GM18907 (cell line): ENCODE data around the gene DPH2.

ENCODE experiments used
- ATAC-seq: cut with Tn5 transposase; IDR thresholded peaks from one replicate; pipeline ENCODE4 v1.9.1; 2021; ENCODE audit warnings: mild to moderate bottlenecking, moderate library complexity; ENCODE audit not compliant: unreplicated experiment

The DPH2 gene

DNA sequence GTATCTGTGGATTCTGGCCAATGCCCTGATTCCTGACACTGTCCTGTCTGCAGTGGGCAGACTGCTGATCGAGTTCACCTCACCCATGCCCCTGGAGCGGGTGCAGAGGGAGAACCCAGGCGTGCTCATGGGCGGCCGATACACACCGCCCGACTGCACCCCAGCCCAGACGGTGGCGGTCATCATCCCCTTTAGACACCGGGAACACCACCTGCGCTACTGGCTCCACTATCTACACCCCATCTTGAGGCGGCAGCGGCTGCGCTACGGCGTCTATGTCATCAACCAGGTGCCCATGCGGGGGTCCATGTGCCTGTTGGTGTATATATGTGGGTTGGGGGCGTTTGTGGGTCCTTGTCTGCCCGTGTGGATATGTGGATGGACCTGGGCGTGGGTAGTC lies 11.8 kb downstream of the DPH2 start:
- no peak for ATAC-seq

DNA sequence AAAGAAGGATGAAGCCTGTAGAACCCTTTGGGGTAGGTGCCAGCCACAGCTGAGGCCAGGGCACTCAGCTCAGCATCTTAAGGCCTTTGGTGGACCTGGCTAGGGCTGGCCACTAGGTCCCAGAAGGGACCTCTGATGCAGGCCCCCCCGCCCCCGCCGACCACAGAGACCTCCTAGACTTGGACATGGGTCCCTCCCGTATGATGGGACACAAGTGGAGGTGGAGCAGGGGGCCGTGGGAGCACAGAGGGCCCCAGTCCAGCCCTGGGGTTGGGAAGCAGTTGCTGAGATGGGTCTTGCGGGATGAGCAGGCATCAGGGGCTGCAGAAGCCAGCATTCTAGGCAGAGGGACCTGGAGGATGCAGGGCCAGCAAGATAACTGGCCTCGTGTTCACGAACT lies 12.4 kb downstream of the DPH2 start:
- ATAC-seq: no peak

DNA sequence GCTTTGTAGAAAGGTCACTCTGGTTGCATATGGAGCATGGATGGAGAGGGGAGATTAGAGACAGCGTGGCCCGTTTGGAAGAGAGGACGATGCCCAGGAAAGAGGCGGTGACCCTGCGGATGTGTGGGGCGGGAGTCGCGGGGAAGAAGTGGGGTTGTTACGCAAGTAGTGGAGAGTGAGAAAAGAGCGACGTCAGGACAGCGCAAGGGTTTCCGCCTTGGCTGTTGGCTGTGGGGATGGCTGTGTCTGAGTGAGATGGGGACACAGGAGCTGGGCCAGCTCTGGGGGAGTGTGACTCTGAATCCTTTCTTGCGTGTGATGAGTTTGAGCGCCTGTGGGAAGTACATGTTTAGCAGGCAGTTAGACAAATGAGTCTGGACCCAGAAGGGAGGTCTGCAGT lies 13.0 kb downstream of the DPH2 start:
- ATAC-seq: no peak

DNA sequence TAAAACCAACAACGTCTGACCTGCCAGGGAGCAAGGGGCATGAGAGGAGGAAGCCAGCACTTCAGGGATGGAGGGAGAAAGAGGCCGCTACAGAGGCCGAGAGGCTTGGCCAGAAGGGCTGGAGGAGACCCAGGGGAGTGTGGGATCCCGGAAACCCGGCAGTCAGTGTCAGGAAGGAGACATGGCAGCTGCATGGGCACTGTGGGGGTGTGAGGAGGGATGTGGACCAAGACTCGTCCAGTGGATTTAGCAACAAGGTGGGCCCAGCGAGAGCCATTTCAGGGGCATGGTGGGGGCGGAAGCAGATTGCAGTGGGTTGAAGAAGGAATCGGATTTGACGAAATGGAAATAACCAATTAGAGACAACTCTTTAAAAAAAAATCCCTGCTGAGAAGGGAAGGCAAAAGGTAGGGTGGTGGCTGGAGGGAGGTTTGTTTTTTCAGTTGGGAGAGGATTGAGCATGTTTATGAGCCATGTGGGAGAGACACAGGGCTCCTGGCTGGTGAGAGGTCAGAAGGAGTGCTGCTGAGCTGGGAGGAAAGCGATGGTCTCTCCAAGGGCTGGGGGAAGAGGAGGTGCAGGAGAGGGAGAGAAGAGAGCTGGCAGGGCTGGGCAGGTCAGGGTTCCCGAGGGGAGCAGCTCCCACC lies 13.6 kb downstream of the DPH2 start:
- ATAC-seq: no peak

DNA sequence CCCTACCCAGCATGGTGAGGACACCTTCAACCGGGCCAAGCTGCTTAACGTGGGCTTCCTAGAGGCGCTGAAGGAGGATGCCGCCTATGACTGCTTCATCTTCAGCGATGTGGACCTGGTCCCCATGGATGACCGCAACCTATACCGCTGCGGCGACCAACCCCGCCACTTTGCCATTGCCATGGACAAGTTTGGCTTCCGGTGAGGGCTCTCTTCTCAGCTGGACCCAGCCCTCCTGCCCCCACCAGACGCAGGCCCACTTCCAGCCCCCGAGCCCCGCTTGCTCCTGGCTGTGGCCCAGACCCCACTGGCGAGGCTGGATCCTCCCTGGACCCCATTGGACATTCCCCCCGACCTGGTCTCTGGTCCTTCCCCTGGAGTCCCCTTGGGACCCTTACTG lies 15.0 kb downstream of the DPH2 start:
- ATAC-seq: no peak

DNA sequence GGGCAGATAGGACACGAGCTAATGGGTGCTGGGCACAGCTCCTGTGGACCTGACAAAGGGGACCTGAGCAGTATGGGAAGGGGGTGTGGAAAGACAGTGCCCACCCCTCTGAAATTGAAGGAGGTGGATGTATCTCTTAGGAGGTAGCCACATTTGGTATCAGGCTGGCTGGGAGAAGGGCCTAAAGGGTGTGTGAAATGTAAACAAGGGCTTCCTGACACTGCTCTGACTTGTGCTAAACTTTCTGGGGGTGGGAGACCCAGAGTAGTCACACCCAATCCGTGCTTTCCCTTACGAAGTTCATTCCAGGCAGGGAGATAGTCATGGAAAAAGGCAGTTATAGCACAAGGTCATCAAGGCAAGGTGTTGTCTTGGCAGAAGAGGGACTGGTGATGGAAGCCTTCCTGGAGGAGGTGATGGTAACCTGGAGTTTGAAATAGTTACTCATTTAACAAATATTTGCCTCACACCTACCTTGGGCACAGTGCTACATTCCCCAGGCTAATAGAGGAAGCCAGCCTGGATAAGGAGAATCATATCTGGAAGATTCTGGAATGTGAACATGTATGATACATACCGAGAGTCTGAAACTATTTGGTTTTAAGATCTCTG lies 16.3 kb downstream of the DPH2 start:
- no peak for ATAC-seq

DNA sequence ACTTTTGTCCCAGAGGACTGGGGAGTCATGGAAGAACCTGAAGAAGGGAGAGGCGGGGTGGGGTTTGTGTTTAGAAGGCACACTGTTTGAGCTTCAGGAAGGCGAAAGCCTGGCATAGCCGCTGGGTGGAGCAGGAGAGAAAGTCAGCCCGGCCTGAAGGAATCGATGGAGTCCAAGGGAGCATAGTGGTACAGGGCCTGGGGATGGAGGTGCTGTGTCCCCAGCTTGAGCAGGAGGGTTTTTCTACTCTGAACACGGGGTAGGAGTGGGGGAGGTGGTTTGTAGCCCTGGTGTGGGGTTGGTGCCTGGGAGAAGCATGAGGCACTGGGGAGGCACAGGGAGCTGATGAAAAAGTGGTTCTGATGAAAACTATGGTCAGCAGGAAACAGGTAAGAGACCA lies 16.9 kb downstream of the DPH2 start:
- ATAC-seq: no peak

DNA sequence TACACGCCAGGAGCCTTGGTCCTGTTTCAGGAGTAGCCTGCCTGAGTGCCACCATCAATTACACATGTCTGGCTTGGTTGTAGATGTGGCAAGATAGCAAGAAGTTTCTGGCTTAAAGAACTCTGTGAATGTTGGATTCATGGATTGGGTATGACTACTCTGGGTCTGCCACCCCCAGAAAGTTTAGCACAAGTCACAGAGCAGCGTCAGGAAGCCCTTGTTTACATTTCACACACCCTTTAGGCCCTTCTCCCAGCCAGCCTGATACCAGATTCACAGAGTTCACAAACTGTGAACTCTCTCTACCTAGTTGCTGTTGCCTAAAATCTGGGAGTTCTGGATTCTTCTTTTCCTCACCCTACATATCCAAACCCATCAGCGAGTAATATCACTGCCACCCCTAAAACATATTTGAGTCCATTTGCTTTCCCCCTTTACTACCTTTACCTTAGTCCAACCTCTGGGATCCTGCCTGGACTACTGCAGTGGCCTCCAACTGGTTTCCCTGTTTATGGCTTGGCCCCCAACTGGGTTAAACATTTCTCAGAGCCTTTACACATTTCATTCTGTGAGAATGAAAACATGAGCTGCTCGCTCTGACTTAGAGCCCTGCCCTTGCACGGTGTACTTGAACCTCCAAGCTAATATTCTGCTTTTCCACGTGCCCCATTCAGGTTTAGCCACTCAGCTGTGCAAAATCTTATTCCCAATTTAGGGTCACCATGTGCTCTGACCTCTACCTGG lies 17.5 kb downstream of the DPH2 start:
- no peak for ATAC-seq

DNA sequence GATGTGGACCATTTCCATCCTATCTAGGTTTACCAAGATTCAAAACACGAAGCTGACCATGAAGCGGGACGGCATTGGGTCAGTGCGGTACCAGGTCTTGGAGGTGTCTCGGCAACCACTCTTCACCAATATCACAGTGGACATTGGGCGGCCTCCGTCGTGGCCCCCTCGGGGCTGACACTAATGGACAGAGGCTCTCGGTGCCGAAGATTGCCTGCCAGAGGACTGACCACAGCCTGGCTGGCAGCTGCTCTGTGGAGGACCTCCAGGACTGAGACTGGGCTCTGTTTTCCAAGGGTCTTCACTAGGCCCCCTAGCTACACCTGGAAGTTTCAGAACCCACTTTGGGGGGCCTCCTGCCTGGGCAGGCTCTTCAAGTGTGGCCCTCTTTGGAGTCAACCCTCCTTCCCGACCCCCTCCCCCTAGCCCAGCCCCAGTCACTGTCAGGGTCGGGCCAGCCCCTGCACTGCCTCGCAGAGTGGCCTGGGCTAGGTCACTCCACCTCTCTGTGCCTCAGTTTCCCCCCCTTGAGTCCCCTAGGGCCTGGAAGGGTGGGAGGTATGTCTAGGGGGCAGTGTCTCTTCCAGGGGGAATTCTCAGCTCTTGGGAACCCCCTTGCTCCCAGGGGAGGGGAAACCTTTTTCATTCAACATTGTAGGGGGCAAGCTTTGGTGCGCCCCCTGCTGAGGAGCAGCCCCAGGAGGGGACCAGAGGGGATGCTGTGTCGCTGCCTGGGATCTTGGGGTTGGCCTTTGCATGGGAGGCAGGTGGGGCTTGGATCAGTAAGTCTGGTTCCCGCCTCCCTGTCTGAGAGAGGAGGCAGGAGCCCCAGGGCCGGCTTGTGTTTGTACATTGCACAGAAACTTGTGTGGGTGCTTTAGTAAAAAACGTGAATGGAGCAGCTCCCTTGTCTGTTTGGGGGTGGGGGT lies 20.7 kb downstream of the DPH2 start:
- no peak for ATAC-seq

DNA sequence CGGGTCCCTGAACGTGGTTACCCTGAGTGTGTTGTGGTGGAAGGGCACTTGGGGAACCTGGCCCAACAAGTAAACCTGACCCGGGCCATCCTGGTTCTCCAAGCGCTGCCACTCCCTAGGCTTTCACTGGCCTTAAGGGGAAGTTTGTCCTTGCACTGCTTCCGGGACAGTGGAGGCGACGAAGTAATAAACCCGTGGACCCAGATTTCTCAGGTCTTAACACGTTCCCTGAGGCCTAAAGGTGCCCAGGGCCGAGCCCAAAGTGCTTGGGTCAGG lies 21.3 kb downstream of the DPH2 start:
- no peak for ATAC-seq

DNA sequence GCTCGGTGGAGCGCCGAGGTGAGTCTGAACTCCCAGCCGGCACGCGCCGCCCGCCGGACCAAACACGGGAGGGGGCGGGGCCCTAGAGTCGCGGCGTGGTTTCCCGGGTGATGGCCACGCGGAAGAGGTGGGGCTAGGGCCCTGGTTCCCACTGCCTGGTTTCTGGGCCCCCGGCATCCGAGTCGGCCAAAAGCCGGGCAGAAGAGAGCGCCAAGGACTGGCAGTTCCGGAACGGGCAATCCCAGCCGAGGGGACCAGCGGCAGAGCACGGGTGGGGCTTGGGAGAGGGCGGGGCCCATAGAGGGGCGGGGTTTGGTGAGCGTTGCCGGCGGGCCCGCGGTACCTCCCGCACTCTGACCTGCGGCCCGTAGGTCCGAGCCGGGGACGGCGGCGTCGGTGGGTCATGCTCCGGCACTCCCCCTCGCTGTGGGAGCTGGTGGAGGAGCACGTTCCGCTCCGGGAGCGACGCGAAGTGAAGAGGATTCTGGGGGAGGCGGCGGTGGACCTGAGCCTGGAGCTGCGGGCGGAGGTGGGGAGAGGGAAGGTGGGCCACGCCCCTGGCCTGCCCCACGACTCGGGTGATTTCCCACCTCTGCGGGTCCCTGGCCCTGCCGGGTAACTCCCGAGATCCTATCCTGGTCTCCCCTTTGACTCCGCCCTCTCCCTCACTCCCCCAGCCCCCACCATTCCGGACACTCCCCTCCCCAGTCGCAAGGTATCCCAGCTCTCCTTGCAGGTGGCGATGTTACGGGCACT lies 21.8 kb downstream of the DPH2 start, which contains the start of gene CCDC24:
TSS of gene CCDC24 (plus strand) at position 124 of the 756 bp plus-strand sequence. CDS start at position 404, 280 bp downstream.
- peak; percentile 72 for ATAC-seq

DNA sequence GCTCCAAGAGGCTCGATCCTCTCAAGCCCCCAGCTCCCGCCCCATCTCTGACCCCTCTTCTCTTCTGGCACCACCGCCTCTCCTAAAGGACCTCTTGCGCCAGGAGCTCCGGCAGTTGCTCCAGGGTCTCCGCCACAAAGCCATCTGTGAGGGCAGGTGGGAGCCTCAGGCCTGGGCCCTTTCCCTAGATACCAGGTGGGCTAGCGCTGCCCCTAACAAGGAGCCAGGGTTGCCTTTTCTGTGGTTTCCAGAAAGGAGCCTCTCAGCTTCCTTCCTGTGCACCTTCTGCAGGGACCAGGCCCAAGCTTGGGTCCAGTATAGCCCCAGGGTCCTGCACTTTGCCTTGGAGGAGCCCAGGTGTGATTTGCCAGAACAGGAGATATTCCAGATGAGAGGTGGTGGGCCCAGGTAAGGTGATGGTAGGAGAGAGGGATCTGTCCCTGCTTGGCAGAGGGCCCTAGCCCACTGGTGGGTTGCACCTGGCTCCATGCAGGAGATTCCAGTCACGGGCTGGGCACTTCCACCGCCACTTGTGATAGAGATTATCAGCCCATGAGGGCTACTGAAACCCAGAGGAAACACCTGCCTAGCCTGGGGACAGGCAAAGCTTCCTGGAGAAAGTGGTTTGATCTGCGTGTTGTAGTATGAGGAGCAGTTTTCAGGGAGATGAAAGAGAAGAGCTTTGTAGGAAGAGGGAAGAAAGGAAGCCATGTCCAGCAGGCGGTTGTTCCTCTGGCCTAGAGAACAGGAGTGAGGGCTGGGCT lies 22.6 kb downstream of the DPH2 start:
- ATAC-seq: no peak

DNA sequence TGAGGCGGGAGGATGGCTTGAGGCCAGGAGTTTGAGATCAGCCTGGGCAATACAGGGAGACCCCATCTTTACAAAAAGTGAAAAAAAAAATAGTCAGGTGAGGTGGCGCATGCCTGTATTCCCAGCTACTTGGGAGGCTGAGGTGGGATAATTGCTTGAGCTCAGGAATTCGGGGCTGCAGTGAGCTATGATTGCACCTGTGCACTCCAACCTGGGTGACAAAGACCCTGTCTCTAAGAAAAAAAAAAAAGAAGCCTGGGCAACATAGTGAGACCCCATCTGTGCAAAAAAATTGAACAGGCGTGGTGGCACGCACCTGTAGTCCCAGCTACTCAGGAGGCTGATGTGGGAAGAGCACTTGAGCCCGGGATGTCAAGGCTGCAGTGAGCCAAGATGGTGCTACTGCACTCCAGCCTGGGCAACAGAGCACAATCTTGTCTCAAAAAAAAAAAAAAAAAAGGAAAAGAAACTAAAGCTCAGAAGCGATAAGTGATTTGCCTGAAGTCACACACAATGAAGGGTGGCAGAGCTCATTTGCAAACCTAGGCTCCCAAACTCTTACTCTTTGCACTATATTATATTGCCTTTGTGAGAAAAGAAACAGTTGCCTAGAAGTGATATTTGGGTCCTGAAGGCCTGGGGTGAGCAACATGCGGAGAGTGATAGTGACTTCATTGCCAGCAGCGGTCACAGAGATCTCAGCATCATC lies 23.6 kb downstream of the DPH2 start:
- ATAC-seq: no peak

DNA sequence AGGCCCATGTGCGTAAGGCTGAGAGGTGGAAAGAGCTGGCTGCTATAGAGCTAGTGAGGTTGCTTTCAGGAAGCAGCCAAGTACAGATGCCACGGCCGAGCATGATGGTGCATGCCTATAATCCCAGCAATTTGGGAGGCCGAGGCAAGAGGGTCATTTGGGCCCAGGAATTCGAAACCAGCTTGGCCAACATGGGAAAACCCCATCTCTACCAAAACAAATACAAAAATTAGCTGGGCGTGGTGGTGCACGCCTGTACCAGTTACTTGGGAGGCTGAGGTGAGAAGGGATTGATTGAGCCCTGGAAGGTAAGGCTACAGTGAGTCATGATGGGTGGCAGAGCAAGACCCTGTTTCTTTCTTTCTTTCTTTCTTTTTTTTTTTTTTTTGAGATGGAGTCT lies 24.3 kb downstream of the DPH2 start:
- no peak for ATAC-seq

DNA sequence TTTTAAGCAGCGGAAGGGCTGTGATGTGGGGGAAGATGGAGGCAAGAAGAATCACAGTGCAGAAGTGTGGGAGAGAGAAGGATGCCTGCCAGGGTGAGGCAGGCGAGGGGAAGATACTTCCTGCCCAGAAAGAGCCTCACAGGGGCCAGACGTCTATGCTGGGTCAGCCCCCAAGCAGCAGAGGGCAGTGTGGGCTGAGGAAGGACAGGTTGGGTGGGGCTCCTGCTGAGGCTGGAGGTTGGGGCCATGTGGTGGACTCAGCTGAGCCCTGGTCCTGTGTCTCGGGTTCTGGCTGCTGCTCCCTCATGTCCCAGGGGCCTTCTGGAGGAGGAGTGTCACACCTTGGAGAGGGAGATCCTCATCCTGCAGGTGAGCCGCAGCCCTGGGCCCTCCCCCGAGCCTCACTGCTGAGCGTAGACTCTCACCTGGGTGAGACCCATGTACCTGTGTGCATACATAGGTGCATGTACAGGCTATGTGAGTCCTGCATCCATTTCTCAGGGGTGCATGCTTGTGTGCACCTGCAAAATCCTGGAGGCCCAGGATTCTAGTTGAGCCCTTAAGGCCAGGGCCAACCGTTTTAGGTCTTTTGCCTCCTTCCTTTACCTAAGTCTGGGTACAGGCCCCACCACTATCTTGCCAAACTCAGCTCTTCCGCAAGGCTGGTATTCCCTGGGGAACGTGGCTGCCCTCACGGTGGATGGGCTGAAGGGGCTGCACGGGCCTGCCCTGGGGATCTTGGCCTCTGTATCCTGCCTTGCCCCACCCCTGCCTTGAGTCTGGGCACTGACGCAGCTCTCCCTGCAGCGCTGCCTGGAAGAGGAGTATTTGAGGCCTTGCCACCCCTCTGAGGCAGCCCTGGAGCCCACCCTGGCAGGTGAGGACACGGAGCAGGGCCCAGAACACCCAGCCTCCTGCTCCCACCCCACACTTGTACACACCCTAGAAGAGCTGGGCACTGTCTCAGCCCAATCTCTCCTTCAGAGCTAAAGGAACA lies 25.3 kb downstream of the DPH2 start:
- no peak for ATAC-seq

DNA sequence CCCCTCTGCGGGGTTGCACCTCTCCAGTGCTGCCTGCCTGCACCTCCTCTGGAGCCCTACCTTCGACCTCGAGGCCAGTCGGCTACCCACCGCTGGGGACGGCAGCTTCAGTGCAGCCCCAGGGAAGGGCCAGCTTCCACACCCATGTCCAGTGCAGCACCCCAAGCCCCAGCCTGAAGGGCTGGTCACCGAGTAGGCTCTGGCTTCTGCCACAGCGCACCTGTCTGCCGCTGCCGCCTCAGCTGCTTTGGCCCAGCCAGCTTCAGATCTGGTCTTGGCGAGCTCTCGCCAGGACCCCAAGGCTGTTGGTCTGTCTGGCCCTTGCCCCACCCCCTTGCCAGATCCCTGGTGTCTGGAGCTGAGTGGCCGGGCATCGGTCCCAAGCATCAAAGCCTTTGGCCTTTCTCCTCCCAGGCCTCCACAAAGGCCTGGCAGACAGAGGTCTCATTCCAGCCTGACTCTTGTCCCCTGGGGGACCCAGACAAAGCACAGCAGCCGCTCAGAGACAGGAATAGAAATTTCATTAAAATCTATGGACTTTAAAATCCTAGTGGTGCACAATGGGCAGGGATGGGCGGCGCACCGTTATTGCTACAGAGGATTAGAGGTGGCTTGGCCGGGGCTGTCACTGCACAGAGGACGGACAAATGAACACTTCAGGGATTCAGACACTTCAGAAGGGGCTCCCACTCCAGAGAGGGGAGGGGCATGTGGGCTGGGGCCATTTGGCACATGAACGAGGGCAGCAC lies 26.3 kb downstream of the DPH2 start:
- ATAC-seq: no peak

DNA sequence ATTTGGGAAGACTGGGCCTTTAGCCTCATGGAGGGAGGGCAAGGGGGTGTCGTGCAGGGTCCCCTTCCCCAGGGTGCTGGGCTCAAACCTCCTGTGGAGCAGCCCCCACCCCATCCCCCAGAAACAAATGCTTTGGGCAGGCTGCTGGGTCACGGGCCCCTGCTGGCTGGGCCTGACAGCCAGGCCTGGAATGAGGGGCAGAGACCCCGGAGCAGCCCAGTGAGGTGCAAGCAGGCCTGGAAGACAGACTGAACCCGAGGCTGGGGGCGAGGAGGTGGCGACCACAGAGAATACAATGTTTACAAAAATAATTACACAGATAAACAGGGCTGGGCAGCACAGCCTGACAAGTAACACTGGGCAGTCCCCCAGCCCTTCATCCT lies 26.9 kb downstream of the DPH2 start:
- ATAC-seq: no peak
